Caco-2 (cell line): Measurements from ENCODE around the gene LPGAT1. TPM values are rescaled to one million over a fixed set of nuclear protein-coding genes. Genes with fewer than 3 reads are reported as not detected.

ENCODE experiments used
- BruUV-seq: library from RNA; stranded (reverse); fragments of 400-500 nt; replicated peaks from 2 replicates; lab custom pipeline; 2021; lab: Mats Ljungman, UMichigan
- CTCF ChIA-PET: fragments of 300-600 bp; sonication (Branson Sonifier 250); formaldehyde crosslinking; loops from one replicate; lab custom pipeline; 2022; ENCODE audit warnings: antibody characterized with exemption; lab: Charles Lee
- POLR2A ChIA-PET: fragments of 300-600 bp; sonication (Branson Sonifier 250); formaldehyde crosslinking; loops from one replicate; lab custom pipeline; 2022; ENCODE audit warnings: antibody characterized with exemption; lab: Charles Lee
- DNase-seq, 2 experiments: peaks; one replicate each; pipeline versions ENCODE4 v3.0.0 to v3.0.0-alpha.2; 2020 to 2022
- H3K27me3 ChIP-seq: replicated peaks from 2 replicates; pipeline ENCODE4 v1.6.0; 2011; ENCODE audit warnings: low read length; ENCODE audit not compliant: control insufficient read depth, insufficient read depth
- H3K36me3 ChIP-seq: 2 replicates; pipeline ENCODE4 v1.5.1; 2011; ENCODE audit warnings: low read length; ENCODE audit not compliant: control insufficient read depth, insufficient read depth
- H3K4me1 ChIP-seq: fragments of 250-450 bp; sonication (Bioruptor Pico); 2 replicates; pipeline ENCODE4 v1.5.1; 2020; ENCODE audit warnings: mild to moderate bottlenecking
- H3K4me3 ChIP-seq: 2 replicates; pipeline ENCODE4 v1.5.1; 2011; ENCODE audit warnings: low read depth, mild to moderate bottlenecking, control low read depth, low read length
- H3K9me3 ChIP-seq: fragments of 250-450 bp; sonication (Bioruptor Pico); 2 replicates; pipeline ENCODE4 v1.5.1; 2020; ENCODE audit warnings: mild to moderate bottlenecking, moderate library complexity
- H3K27ac Mint-ChIP-seq: one replicate; pipeline ENCODE4 v1.8.0; 2022; ENCODE audit warnings: mixed read lengths; ENCODE audit not compliant: unreplicated experiment
- H3K27me3 Mint-ChIP-seq: one replicate; pipeline ENCODE4 v1.8.0; 2022; ENCODE audit warnings: mixed read lengths; ENCODE audit not compliant: insufficient read depth, unreplicated experiment
- H3K36me3 Mint-ChIP-seq: one replicate; pipeline ENCODE4 v1.8.0; 2022; ENCODE audit warnings: mild to moderate bottlenecking, mixed read lengths; ENCODE audit not compliant: insufficient read depth, unreplicated experiment
- H3K4me1 Mint-ChIP-seq: one replicate; pipeline ENCODE4 v1.8.0; 2022; ENCODE audit warnings: low read depth, mixed read lengths; ENCODE audit not compliant: unreplicated experiment
- H3K4me3 Mint-ChIP-seq: one replicate; pipeline ENCODE4 v1.8.0; 2022; ENCODE audit warnings: mild to moderate bottlenecking, moderate library complexity, mixed read lengths; ENCODE audit not compliant: unreplicated experiment
- H3K9me3 Mint-ChIP-seq: one replicate; pipeline ENCODE4 v1.8.0; 2022; ENCODE audit warnings: mixed read lengths; ENCODE audit not compliant: unreplicated experiment
- CTCF ChIP-seq, 2 experiments: fragments of 200-600 bp in 1 of 2; IDR thresholded peaks; 1 replicate in 1 of 2; 2 replicates in 1 of 2; pipeline versions ENCODE4 v1.5.1 to v1.8.0; 2011 to 2022; ENCODE audit warnings: antibody characterized with exemption in 1 of 2, control low read depth in 1 of 2, inconsistent platforms in 1 of 2, low read depth in 1 of 2, low read length in 1 of 2, mild to moderate bottlenecking in 1 of 2, moderate library complexity in 1 of 2; ENCODE audit not compliant: insufficient read depth in 1 of 2, severe bottlenecking in 1 of 2, unreplicated experiment in 1 of 2
- intact Hi-C: fragments of 100-400 bp; cut with micrococcal nuclease; formaldehyde crosslinking; loops from one replicate; pipeline ENCODE4 v1.10.0; 2022; ENCODE audit not compliant: unreplicated experiment
- total RNA-seq: library from RNA; stranded (reverse); gene quantifications from 2 replicates; pipeline ENCODE4 v1.2.3, GENCODE V29; 2022

Gene LPGAT1
- total RNA-seq, 1 experiment from 2014 or later: 25.6 TPM

DNA sequence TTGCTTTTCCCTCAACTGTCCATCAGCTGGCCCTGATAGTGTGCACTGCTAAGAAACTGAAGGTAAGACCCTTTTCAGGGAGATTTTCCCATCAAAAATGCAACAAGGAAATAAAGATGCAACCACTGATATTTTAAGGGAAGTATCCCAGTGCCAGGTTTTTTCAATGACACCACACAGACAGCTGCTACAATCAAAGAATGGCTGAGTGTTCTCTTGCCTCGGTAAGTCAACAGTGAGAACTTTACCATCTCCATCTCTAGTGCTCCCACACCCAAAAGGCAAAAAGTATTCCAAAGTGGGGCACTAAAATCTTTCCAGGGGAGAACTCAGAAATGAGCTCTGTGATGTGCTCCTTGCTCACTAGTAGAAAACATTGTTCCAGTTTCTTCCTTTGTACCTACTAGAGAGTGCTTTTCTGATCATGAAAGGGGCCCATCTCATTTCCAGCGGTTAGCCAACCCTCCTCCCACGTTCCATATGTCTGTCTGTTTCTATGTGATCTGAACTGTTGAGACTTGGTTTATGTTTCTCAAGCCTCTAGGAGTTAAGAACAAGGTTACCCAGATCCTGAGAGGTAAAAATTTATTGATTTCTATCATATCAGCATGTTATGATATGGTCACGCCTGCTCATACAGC is 87.6 kb downstream of the LPGAT1 start:
- Mint-ChIP-seq H3K4me1 (peaks cover 6% of the 10 kb centered on the region), H3K4me3 (no peak overlapping the region), H3K27ac (no peak overlapping the region), H3K36me3 (no peaks in the 10 kb centered on the region), H3K9me3 (no peaks in the 10 kb centered on the region), H3K27me3 (no peaks in the 10 kb centered on the region)
- H3K36me3 ChIP-seq: no peaks in the 10 kb centered on the region
- H3K27me3 ChIP-seq: no peaks in the 10 kb centered on the region
- POLR2A ChIA-PET: no interaction called here
- no peaks in the 10 kb centered on the region for H3K9me3 ChIP-seq
- intact Hi-C loops: loop anchor here (5.0 kb wide), 1 partner anchor 61 kb away; no protein-coding TSS in a partner anchor
- H3K4me3 ChIP-seq: no peak overlapping the region
- CTCF ChIA-PET: interaction anchor here (1.5 kb wide), 1 partner anchor 292 kb away, joined by 3 read pairs; the partner anchor contains the start of genes DTL and INTS7
- no TSS peak for BruUV-seq
- DNase-seq: no peak
- no peak for TF ChIP-seq CTCF (IDR thresholded peaks at IDR 0.05; ENCODE audit: insufficient read depth in 1 of 2, low read depth in 1 of 2, low read length in 1 of 2, severe bottlenecking in 1 of 2, unreplicated experiment in 1 of 2)
- no peaks in the 10 kb centered on the region for H3K4me1 ChIP-seq

GRCh38 chr1:211742272-211742671 is 88.3 kb downstream of the LPGAT1 start:
- Histone ChIP-seq H3K27me3 (no peaks in the 10 kb centered on the region), H3K4me1 (no peaks in the 10 kb centered on the region), H3K9me3 (no peaks in the 10 kb centered on the region), H3K36me3 (no peaks in the 10 kb centered on the region), H3K4me3 (no peak overlapping the region)
- TF ChIP-seq CTCF (IDR thresholded peaks at IDR 0.05; ENCODE audit: insufficient read depth in 1 of 2, low read depth in 1 of 2, low read length in 1 of 2, severe bottlenecking in 1 of 2, unreplicated experiment in 1 of 2): no peak
- no peak for DNase-seq
- ChIA-PET POLR2A (no interaction called here), CTCF (interaction anchor here (1.5 kb wide), 1 partner anchor 293 kb away, joined by 3 read pairs; the partner anchor contains the start of genes DTL and INTS7)
- intact Hi-C loops: loop anchor here (5.0 kb wide), 1 partner anchor 60 kb away; no protein-coding TSS in a partner anchor
- Mint-ChIP-seq H3K9me3 (no peaks in the 10 kb centered on the region), H3K4me3 (no peak overlapping the region), H3K36me3 (no peaks in the 10 kb centered on the region), H3K27ac (no peak overlapping the region), H3K4me1 (peaks cover 5% of the 10 kb centered on the region), H3K27me3 (no peaks in the 10 kb centered on the region)
- no TSS peak for BruUV-seq

DNA sequence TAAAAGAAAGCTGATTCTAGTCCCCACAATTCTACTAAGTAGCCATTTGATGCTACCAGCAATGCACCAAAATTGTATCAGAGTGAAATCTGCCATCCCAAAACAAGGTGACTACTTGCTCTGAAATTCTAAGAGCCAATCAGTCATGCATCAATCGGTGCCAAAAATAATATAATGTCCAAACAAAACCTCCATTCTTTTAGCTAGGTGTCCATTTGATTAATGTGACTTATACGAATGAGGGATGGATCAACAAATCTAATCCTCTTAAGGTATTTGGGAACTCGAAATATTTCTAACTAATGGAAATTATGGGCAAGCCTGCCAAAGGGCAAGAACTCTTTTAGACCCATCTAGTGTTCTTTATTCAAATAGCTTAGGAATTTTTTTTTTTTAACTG is 88.8 kb downstream of the LPGAT1 start:
- no peak overlapping the region for H3K4me3 ChIP-seq
- Mint-ChIP-seq H3K36me3 (no peaks in the 10 kb centered on the region), H3K4me1 (peaks cover under 1% of the 10 kb centered on the region), H3K4me3 (no peak overlapping the region), H3K27me3 (no peaks in the 10 kb centered on the region), H3K27ac (no peak overlapping the region), H3K9me3 (no peaks in the 10 kb centered on the region)
- no peak for TF ChIP-seq CTCF (IDR thresholded peaks at IDR 0.05; ENCODE audit: insufficient read depth in 1 of 2, low read depth in 1 of 2, low read length in 1 of 2, severe bottlenecking in 1 of 2, unreplicated experiment in 1 of 2)
- no peaks in the 10 kb centered on the region for H3K36me3 ChIP-seq
- no peak for DNase-seq
- no peaks in the 10 kb centered on the region for H3K4me1 ChIP-seq
- ChIA-PET CTCF (no interaction called here), POLR2A (no interaction called here)
- BruUV-seq: no TSS peak
- no peaks in the 10 kb centered on the region for H3K27me3 ChIP-seq
- intact Hi-C loops: loop anchor here (5.0 kb wide), 1 partner anchor 59 kb away; no protein-coding TSS in a partner anchor
- no peaks in the 10 kb centered on the region for H3K9me3 ChIP-seq
